ENCODE measurements around the gene TMEM167A.

DNA sequence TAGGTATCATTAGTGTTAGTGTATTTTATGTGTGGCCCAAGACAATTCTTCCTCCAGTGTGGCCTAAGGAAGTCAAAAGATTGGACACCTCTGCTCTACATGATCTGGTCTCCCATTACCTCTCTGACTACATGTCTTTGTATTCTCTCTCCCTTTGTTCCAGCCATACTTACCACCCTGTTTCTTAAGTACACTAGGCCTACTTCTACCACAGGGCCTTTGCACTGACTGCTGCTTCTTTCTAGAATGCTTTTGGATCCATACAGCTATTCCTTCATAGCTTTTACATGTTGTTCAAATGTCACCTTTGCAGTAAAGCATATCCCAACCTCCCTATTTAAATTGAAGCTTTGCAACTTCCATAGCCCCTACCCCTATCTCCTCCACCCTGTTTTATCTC, 5.6 kb upstream of the TMEM167A start:
- TF ChIP-seq EP300 (IDR thresholded peaks at IDR 0.05; ENCODE audit: borderline replicate concordance) (no peak), ZBTB7A (IDR thresholded peaks at IDR 0.05; ENCODE audit: low read depth) (no peak), CEBPB (IDR thresholded peaks at IDR 0.05) (no peak), RAD21 (IDR thresholded peaks at IDR 0.05; ENCODE audit: low read depth) (no peak), TAF1 (IDR thresholded peaks at IDR 0.05; ENCODE audit: low read depth) (no peak)
- TF ChIP-seq, protein P1, sequence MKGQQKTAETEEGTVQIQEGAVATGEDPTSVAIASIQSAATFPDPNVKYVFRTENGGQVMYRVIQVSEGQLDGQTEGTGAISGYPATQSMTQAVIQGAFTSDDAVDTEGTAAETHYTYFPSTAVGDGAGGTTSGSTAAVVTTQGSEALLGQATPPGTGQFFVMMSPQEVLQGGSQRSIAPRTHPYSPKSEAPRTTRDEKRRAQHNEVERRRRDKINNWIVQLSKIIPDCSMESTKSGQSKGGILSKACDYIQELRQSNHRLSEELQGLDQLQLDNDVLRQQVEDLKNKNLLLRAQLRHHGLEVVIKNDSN (IDR thresholded peaks at IDR 0.05) = no peak
- TF ChIP-seq, protein P2, sequence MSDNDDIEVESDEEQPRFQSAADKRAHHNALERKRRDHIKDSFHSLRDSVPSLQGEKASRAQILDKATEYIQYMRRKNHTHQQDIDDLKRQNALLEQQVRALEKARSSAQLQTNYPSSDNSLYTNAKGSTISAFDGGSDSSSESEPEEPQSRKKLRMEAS (IDR thresholded peaks at IDR 0.05) = no peak

Data from Ishikawa (cell line).